Measurements from ENCODE around the gene PSAPL1. TPM values are rescaled to one million over a fixed set of nuclear protein-coding genes. Genes with fewer than 3 reads are reported as not detected.

PSAPL1 gene
- total RNA-seq, 1 experiment from 2014 or later: not detected

DNA sequence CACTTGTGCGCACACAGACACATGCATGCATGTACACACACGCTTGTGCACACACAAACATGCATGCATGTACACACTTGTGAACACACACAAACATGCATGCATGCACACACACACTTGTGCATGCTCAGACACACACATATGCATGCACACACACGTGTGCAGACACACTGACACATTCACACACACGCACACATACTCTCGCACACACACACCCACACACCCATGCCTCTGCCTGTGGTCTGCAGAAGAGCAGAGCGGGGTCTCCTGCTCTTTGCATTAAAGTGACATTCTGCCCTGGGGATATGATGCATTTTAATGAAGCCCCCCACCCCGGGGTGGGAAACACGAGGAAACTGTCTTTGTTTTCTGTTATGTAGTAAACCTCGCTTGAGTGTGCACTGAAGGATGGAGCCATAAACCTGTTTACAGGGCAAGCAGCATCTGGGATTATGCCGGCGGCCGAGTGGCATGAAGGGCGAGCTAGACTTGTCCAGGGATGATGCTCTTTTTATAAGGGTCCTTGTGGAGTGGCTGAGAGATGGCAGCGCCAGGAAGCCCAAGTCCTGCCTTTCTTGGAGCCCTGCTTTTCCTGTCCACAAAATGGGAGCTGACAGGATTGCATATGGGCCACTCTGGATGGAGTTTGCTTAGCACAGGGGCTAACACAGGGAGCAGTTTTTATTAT, 17.8 kb downstream of the PSAPL1 start:
- DNase-seq (ENCODE audit: unreplicated experiment): no peak
- CTCF ChIA-PET: interaction anchor here (0.7 kb wide), 1 partner anchor 52 kb away, joined by 4 read pairs; no protein-coding TSS in a partner anchor
- no peaks in the 10 kb centered on the region for H3K36me3 Mint-ChIP-seq (ENCODE audit: insufficient read depth, unreplicated experiment)
- POLR2A ChIA-PET: no interaction called here
- no peaks in the 10 kb centered on the region for H3K4me1 Mint-ChIP-seq (ENCODE audit: insufficient read depth, unreplicated experiment)
- H3K27me3 Mint-ChIP-seq (ENCODE audit: insufficient read depth, unreplicated experiment): peaks cover 13% of the 10 kb centered on the region
- H3K27ac Mint-ChIP-seq (ENCODE audit: low read depth, unreplicated experiment): no peak overlapping the region
- intact Hi-C loops (cut with micrococcal nuclease): no loop called here
- no TSS peak for BruUV-seq (replicated peaks)
- H3K9me3 Mint-ChIP-seq (ENCODE audit: unreplicated experiment): no peaks in the 10 kb centered on the region
- TF ChIP-seq, protein P1, sequence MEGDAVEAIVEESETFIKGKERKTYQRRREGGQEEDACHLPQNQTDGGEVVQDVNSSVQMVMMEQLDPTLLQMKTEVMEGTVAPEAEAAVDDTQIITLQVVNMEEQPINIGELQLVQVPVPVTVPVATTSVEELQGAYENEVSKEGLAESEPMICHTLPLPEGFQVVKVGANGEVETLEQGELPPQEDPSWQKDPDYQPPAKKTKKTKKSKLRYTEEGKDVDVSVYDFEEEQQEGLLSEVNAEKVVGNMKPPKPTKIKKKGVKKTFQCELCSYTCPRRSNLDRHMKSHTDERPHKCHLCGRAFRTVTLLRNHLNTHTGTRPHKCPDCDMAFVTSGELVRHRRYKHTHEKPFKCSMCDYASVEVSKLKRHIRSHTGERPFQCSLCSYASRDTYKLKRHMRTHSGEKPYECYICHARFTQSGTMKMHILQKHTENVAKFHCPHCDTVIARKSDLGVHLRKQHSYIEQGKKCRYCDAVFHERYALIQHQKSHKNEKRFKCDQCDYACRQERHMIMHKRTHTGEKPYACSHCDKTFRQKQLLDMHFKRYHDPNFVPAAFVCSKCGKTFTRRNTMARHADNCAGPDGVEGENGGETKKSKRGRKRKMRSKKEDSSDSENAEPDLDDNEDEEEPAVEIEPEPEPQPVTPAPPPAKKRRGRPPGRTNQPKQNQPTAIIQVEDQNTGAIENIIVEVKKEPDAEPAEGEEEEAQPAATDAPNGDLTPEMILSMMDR (IDR thresholded peaks at IDR 0.05; ENCODE audit: unreplicated experiment): no peak
- H3K4me3 Mint-ChIP-seq (ENCODE audit: unreplicated experiment): no peak overlapping the region

DNA sequence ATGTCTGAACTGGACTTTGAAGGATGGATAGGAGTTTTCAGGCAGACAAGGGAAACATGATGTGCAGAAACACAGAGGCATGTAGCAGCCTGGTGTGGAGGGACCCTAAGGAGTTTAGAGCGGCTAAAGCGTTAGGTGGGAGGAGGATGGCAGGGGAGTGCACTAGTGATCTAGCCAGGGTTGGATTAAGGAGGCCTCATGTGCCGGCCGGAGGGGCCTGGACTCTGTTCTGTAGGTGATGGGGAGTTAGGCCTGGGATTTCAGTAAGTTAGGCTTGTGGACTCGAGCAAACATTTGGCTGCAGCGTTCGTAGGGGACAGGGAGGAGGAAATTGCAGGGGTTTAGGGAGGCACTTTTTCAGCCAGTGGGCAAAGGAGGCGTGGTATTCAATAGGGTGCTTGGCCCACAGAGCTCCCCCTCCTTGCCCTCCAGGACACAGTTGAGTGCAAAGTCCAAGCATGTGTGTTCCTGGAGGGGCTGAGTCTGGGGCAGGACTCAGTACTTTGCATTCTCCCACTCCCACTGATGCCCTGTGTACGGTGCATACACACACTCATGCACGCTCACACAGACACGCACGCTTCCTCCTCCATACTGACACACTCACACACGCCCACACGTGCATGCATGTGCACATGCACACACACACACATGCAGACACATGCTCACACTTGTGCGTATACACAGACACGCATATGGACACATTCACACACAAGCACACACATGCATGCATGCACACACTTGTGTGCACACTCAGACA, 18.6 kb downstream of the PSAPL1 start:
- Mint-ChIP-seq H3K27ac (ENCODE audit: low read depth, unreplicated experiment) (no peak overlapping the region), H3K27me3 (ENCODE audit: insufficient read depth, unreplicated experiment) (peaks cover 21% of the 10 kb centered on the region), H3K36me3 (ENCODE audit: insufficient read depth, unreplicated experiment) (no peaks in the 10 kb centered on the region), H3K4me1 (ENCODE audit: insufficient read depth, unreplicated experiment) (no peaks in the 10 kb centered on the region), H3K4me3 (ENCODE audit: unreplicated experiment) (no peak overlapping the region), H3K9me3 (ENCODE audit: unreplicated experiment) (no peaks in the 10 kb centered on the region)
- DNase-seq (ENCODE audit: unreplicated experiment): no peak
- intact Hi-C loops (cut with micrococcal nuclease): no loop called here
- TF ChIP-seq, protein P1 (IDR thresholded peaks at IDR 0.05; ENCODE audit: unreplicated experiment): no peak
- POLR2A ChIA-PET: no interaction called here
- no TSS peak for BruUV-seq (replicated peaks)
- CTCF ChIA-PET: no interaction called here

DNA sequence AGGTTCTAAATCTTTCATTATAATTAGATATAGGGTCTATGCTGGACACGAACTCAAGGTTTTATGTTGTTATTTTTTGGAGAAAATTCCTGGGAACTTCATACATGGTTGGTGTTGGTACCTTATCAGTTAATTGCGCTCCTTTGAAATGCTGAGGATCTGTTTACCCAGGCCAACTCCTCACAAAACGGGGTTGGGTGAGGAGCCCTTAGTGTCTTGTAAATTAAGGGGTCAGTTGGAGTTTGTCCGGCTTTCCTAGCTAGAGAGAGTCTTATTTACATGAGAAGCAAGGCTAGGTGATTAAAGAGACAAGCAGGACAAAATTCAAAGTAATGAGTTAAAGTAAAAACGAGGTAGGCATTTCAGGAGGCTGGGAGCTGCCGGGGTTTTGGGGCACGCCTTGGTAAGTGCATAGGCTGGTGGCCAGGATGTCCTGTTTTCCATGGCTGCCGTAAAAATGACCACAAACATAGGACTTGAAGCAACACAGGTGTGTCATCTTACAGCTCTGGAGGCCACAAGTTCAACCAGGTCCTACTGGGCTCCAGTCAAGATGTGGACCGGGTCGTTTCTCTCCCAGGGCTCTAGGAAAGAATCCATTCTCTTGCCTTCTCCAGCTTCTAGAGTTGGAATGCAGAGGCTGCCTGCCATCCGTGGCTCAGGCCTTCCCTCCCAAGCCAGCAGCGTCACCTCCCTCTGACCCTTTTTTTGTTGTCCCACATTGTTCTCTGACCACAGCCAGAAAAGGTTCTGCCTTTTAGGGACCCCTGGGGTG, 19.8 kb downstream of the PSAPL1 start:
- intact Hi-C loops (cut with micrococcal nuclease): no loop called here

More for the DNA sequence above, 19.8 kb downstream of the PSAPL1 start:
- POLR2A ChIA-PET: no interaction called here
- Mint-ChIP-seq H3K9me3 (ENCODE audit: unreplicated experiment) (no peaks in the 10 kb centered on the region), H3K27ac (ENCODE audit: low read depth, unreplicated experiment) (no peak overlapping the region), H3K27me3 (ENCODE audit: insufficient read depth, unreplicated experiment) (peaks cover 26% of the 10 kb centered on the region), H3K4me1 (ENCODE audit: insufficient read depth, unreplicated experiment) (no peaks in the 10 kb centered on the region), H3K4me3 (ENCODE audit: unreplicated experiment) (no peak overlapping the region), H3K36me3 (ENCODE audit: insufficient read depth, unreplicated experiment) (no peaks in the 10 kb centered on the region)
- BruUV-seq (replicated peaks): no TSS peak
- CTCF ChIA-PET: no interaction called here
- TF ChIP-seq, protein P1 (IDR thresholded peaks at IDR 0.05; ENCODE audit: unreplicated experiment): no peak
- DNase-seq (ENCODE audit: unreplicated experiment): no peak
